HG02623 (cell line): Measurements from ENCODE around the gene NDRG3.

ENCODE experiments used
- ATAC-seq: cut with Tn5 transposase; IDR thresholded peaks from one replicate; pipeline ENCODE4 v1.9.1; 2021; ENCODE audit warnings: moderate library complexity; ENCODE audit not compliant: unreplicated experiment

Gene NDRG3

GRCh38 chr20:36745927-36746659 lies at the start of gene NDRG3:
Gene NDRG3 (minus strand): TSS chr20:36746090. CDS start chr20:36721735, 24,355 bp downstream.
- ATAC-seq = peak; percentile 89

GRCh38 chr20:36794116-36794474 lies 48.2 kb upstream of the NDRG3 start:
- ATAC-seq = no peak

- ATAC-seq = no peak
These were observed 47.6 kb upstream of the NDRG3 start for GRCh38 chr20:36793294-36794115.

- ATAC-seq = no peak
These were observed 46.5 kb upstream of the NDRG3 start for GRCh38 chr20:36792422-36792821.

- ATAC-seq = no peak
These were observed 46.0 kb upstream of the NDRG3 start for GRCh38 chr20:36791862-36792261.

GRCh38 chr20:36786663-36787062 lies 40.8 kb upstream of the NDRG3 start:
- ATAC-seq = no peak

- no peak for ATAC-seq
These were observed 40.4 kb upstream of the NDRG3 start for GRCh38 chr20:36786246-36786645.

GRCh38 chr20:36785308-36785707 lies 39.4 kb upstream of the NDRG3 start:
- no peak for ATAC-seq

GRCh38 chr20:36784900-36785299 lies 39.0 kb upstream of the NDRG3 start:
- no peak for ATAC-seq

GRCh38 chr20:36784116-36784515 lies 38.2 kb upstream of the NDRG3 start:
- ATAC-seq = no peak

GRCh38 chr20:36779656-36780025 lies 33.8 kb upstream of the NDRG3 start:
- ATAC-seq = no peak

- no peak for ATAC-seq
These were observed 33.2 kb upstream of the NDRG3 start for GRCh38 chr20:36778831-36779655.

GRCh38 chr20:36777576-36777975 lies 31.7 kb upstream of the NDRG3 start:
- no peak for ATAC-seq

- ATAC-seq = no peak
These were observed 31.3 kb upstream of the NDRG3 start for GRCh38 chr20:36777167-36777566.

- ATAC-seq = no peak
These were observed 29.9 kb upstream of the NDRG3 start for GRCh38 chr20:36775826-36776225.

GRCh38 chr20:36775196-36775595 lies 29.3 kb upstream of the NDRG3 start:
- ATAC-seq = no peak

GRCh38 chr20:36773597-36774390 lies 27.9 kb upstream of the NDRG3 start, which contains the start of gene DSN1:
Gene DSN1 (minus strand): TSS chr20:36773763. CDS start chr20:36771458, 2,305 bp downstream.
- peak; percentile 75 for ATAC-seq

GRCh38 chr20:36773107-36773596 lies 27.3 kb upstream of the NDRG3 start:
- ATAC-seq = no peak

GRCh38 chr20:36770680-36771079 lies 24.8 kb upstream of the NDRG3 start:
- ATAC-seq = no peak

GRCh38 chr20:36768768-36769430 lies 23.0 kb upstream of the NDRG3 start:
- ATAC-seq = no peak
